Measurements from ENCODE around the gene NECAB2.

NECAB2 gene

GRCh38 chr16:83965444-83966152 is 2.4 kb upstream of the NECAB2 start:
- TF ChIP-seq CTCF (IDR thresholded peaks at IDR 0.05; ENCODE audit: borderline replicate concordance, control extremely low read depth, extremely low read depth, insufficient read depth, missing control alignments): no peak
- in situ Hi-C loops (cut with MboI; ENCODE audit: low sequenced_read_pairs, unreplicated experiment): loop anchor here (25.0 kb wide), 2 partner anchors 97 to 522 kb away; no protein-coding TSS in a partner anchor
- DNase-seq (ENCODE audit: low spot score): no peak

- no peak for TF ChIP-seq CTCF (IDR thresholded peaks at IDR 0.05; ENCODE audit: borderline replicate concordance, control extremely low read depth, extremely low read depth, insufficient read depth, missing control alignments)
- in situ Hi-C loops (cut with MboI; ENCODE audit: low sequenced_read_pairs, unreplicated experiment): loop anchor here (25.0 kb wide), 2 partner anchors 96 to 521 kb away; no protein-coding TSS in a partner anchor
- no peak for DNase-seq (ENCODE audit: low spot score)
Measured at GRCh38 chr16:83966153-83966696, 1.8 kb upstream of the NECAB2 start.

- no peak for DNase-seq (ENCODE audit: low spot score)
- in situ Hi-C loops (cut with MboI; ENCODE audit: low sequenced_read_pairs, unreplicated experiment): loop anchor here (25.0 kb wide), 2 partner anchors 95 to 520 kb away; no protein-coding TSS in a partner anchor
- no peak for TF ChIP-seq CTCF (IDR thresholded peaks at IDR 0.05; ENCODE audit: borderline replicate concordance, control extremely low read depth, extremely low read depth, insufficient read depth, missing control alignments)
Measured at GRCh38 chr16:83967091-83967490, 953 bp upstream of the NECAB2 start.

- in situ Hi-C loops (cut with MboI; ENCODE audit: low sequenced_read_pairs, unreplicated experiment): loop anchor here (25.0 kb wide), 2 partner anchors 94 to 519 kb away; no protein-coding TSS in a partner anchor
- TF ChIP-seq CTCF (IDR thresholded peaks at IDR 0.05; ENCODE audit: borderline replicate concordance, control extremely low read depth, extremely low read depth, insufficient read depth, missing control alignments): no peak
- no peak for DNase-seq (ENCODE audit: low spot score)
Measured at GRCh38 chr16:83968306-83968851, 335 bp downstream of the NECAB2 start.

GRCh38 chr16:83968891-83969649 is 1.0 kb downstream of the NECAB2 start:
- DNase-seq (ENCODE audit: low spot score): no peak
- in situ Hi-C loops (cut with MboI; ENCODE audit: low sequenced_read_pairs, unreplicated experiment): loop anchor here (25.0 kb wide), 2 partner anchors 93 to 518 kb away; no protein-coding TSS in a partner anchor
- no peak for TF ChIP-seq CTCF (IDR thresholded peaks at IDR 0.05; ENCODE audit: borderline replicate concordance, control extremely low read depth, extremely low read depth, insufficient read depth, missing control alignments)

- no peak for TF ChIP-seq CTCF (IDR thresholded peaks at IDR 0.05; ENCODE audit: borderline replicate concordance, control extremely low read depth, extremely low read depth, insufficient read depth, missing control alignments)
- in situ Hi-C loops (cut with MboI; ENCODE audit: low sequenced_read_pairs, unreplicated experiment): loop anchor here (10.0 to 25.0 kb wide), 3 partner anchors 92 to 517 kb away; partner anchors contain the start of gene TAF1C
- no peak for DNase-seq (ENCODE audit: low spot score)
Measured at GRCh38 chr16:83969771-83970429, 1.9 kb downstream of the NECAB2 start.
